ENCODE results near the gene CGB7. TPM values are rescaled to one million over a fixed set of nuclear protein-coding genes. Genes with fewer than 3 reads are reported as not detected.

The CGB7 gene
- total RNA-seq, 6 donors from 2014 or later, result 0.22 to 5.2 (median 0.55) TPM

DNA sequence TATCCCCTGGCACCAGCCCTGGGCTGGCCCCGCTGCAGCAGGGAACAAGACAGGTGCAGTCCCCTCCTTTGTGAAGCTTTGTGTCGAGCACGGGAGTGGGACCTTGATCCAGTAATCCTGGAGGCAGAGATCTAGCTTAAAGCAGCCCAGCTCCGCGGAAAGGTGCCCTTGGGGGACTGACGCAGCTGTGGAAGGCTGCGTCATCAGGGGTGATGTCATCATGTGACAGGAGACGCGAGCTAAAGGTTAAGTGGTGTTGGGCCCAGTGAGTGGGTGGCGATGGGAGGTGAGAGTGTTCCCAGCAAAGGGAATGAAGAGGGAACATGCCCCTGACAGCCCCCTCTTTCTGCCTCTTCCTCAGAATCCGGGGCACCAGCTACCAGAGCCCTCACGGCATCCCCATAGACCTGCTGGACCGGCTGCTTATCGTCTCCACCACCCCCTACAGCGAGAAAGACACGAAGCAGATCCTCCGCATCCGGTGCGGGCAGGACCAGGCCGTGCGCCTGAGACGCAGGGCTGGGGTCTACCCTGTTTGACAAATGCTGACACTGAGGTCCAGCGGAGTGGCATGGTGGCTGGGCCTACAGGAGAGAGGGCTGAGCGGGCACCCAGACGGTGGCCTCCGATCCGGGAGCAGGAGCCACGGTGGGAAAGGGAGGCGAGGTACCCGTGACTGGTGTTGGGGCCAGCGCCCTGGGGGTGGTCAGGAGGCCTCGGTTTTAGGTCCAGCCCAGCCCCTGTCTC is 43.3 kb downstream of the CGB7 start:
- DNase-seq, result peak in 1 of 2 donors; percentile 80
- WGBS, 2 donors, result 94 to 95% methylated on average over 25 to 32 of the region's 32 CpGs

DNA sequence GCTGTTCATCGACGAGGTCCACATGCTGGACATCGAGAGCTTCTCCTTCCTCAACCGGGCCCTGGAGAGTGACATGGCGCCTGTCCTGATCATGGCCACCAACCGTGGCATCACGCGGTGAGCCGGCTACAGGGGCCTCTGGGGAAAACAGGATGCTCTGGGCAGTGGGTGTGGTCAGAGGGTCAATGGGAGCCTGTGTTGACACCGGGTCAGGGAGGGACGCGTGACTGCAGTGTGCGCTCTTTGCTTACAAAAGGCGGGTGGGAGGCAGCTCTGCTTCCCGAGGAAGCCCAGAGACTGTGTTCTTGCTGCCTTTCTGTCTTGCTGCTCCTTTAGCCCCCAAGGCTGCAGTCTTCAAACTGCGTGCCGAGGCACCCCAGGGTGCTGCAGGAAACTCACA is 46.4 kb downstream of the CGB7 start:
- 75 to 85% methylated on average over 4 to 17 of the region's 17 CpGs for WGBS, 2 donors
- ATAC-seq (ENCODE audit: low FRiP score in 2 of 2) (peak in 1 of 2 donors; percentile 20), DNase-seq (peak in 1 of 2 donors; percentile 48)
- no peak overlapping the region for H3K4me3 ChIP-seq
- H3K4me1 ChIP-seq, result no peaks in the 10 kb centered on the region
- peaks cover 15 to 91% (median 51%) of the 10 kb centered on the region in 4 donors for H3K36me3 ChIP-seq
- H3K27ac ChIP-seq, result no peak overlapping the region
- H3K27me3 ChIP-seq, result no peaks in the 10 kb centered on the region
- H3K9me3 ChIP-seq, result no peaks in the 10 kb centered on the region
- TF ChIP-seq, protein P1, sequence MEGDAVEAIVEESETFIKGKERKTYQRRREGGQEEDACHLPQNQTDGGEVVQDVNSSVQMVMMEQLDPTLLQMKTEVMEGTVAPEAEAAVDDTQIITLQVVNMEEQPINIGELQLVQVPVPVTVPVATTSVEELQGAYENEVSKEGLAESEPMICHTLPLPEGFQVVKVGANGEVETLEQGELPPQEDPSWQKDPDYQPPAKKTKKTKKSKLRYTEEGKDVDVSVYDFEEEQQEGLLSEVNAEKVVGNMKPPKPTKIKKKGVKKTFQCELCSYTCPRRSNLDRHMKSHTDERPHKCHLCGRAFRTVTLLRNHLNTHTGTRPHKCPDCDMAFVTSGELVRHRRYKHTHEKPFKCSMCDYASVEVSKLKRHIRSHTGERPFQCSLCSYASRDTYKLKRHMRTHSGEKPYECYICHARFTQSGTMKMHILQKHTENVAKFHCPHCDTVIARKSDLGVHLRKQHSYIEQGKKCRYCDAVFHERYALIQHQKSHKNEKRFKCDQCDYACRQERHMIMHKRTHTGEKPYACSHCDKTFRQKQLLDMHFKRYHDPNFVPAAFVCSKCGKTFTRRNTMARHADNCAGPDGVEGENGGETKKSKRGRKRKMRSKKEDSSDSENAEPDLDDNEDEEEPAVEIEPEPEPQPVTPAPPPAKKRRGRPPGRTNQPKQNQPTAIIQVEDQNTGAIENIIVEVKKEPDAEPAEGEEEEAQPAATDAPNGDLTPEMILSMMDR (IDR thresholded peaks at IDR 0.05), result no peak
- TF ChIP-seq POLR2A (IDR thresholded peaks at IDR 0.05) (no peak), POLR2AphosphoS5 (IDR thresholded peaks at IDR 0.05) (no peak), EP300 (IDR thresholded peaks at IDR 0.05) (no peak)

More for the DNA sequence above, 43.3 kb downstream of the CGB7 start:
- H3K9me3 ChIP-seq, result no peaks in the 10 kb centered on the region
- TF ChIP-seq POLR2A (IDR thresholded peaks at IDR 0.05) (no peak), EP300 (IDR thresholded peaks at IDR 0.05) (no peak), POLR2AphosphoS5 (IDR thresholded peaks at IDR 0.05) (no peak)
- TF ChIP-seq, protein P1 (IDR thresholded peaks at IDR 0.05), result no peak
- H3K4me1 ChIP-seq, result peaks cover 11 to 21% (median 20%) of the 10 kb centered on the region in 4 donors
- no peak overlapping the region for H3K27ac ChIP-seq
- H3K4me3 ChIP-seq, result no peak overlapping the region
- H3K36me3 ChIP-seq, result peaks cover 0 to 65% (median 35%) of the 10 kb centered on the region in 4 donors
- no peak for ATAC-seq (ENCODE audit: low FRiP score in 2 of 2)
- no peaks in the 10 kb centered on the region for H3K27me3 ChIP-seq

DNA sequence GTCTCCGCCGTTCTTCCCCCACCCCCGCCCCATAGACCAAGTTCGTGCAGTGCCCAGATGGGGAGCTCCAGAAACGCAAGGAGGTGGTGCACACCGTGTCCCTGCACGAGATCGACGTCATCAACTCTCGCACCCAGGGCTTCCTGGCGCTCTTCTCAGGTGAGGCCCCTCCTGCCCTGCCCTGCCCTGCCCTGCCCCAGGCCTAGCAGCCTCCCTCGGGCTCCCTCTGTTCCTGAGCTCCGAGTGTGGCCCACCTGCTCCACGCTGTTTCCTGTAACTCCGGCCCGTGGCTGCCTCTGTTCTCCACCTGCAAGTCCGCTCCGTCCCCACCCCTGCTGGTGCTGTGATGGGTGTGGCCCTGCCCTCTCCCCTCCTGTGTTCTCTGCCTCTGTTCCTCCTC is 47.1 kb downstream of the CGB7 start:
- Histone ChIP-seq H3K4me3 (no peak overlapping the region), H3K4me1 (no peaks in the 10 kb centered on the region), H3K27me3 (no peaks in the 10 kb centered on the region), H3K9me3 (no peaks in the 10 kb centered on the region), H3K27ac (no peak overlapping the region), H3K36me3 (peaks cover 16 to 91% (median 55%) of the 10 kb centered on the region in 4 donors)
- TF ChIP-seq POLR2A (IDR thresholded peaks at IDR 0.05), result no peak
- no peak for TF ChIP-seq POLR2AphosphoS5 (IDR thresholded peaks at IDR 0.05)
- DNase-seq, result peak in 1 of 2 donors; percentile 53
- no peak for ATAC-seq (ENCODE audit: low FRiP score in 2 of 2)
- WGBS, 2 donors, result 92 to 93% methylated on average over 14 to 18 of the region's 18 CpGs

DNA sequence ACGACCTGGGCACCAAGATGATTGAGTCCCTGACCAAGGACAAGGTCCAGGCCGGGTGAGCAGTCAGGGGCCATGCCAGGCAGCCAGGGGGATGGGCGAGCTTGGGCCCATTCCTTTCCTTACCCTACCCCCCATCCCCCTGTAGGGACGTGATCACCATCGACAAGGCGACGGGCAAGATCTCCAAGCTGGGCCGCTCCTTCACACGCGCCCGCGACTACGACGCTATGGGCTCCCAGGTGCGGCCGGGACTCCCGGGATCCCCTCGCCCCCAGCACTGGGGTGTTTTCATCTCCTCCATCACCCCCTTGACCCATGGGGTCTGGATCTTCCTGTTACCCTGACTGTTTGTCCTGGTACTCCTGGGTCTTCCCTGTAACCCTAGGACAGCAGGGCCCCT is 47.7 kb downstream of the CGB7 start:
- WGBS, 2 donors, result 95 to 96% methylated on average over 14 to 18 of the region's 18 CpGs
- H3K4me1 ChIP-seq, result no peaks in the 10 kb centered on the region
- TF ChIP-seq POLR2AphosphoS5 (IDR thresholded peaks at IDR 0.05), result no peak
- TF ChIP-seq POLR2A (IDR thresholded peaks at IDR 0.05), result no peak
- TF ChIP-seq, protein P1 (IDR thresholded peaks at IDR 0.05), result no peak
- no peak for TF ChIP-seq EP300 (IDR thresholded peaks at IDR 0.05)
- no peak overlapping the region for H3K4me3 ChIP-seq
- H3K9me3 ChIP-seq, result no peaks in the 10 kb centered on the region
- H3K27me3 ChIP-seq, result no peaks in the 10 kb centered on the region
- H3K27ac ChIP-seq, result no peak overlapping the region
- DNase-seq (peak in 1 of 2 donors; percentile 53), ATAC-seq (ENCODE audit: low FRiP score in 2 of 2) (no peak)
- peaks cover 22 to 91% (median 57%) of the 10 kb centered on the region in 4 donors for H3K36me3 ChIP-seq

DNA sequence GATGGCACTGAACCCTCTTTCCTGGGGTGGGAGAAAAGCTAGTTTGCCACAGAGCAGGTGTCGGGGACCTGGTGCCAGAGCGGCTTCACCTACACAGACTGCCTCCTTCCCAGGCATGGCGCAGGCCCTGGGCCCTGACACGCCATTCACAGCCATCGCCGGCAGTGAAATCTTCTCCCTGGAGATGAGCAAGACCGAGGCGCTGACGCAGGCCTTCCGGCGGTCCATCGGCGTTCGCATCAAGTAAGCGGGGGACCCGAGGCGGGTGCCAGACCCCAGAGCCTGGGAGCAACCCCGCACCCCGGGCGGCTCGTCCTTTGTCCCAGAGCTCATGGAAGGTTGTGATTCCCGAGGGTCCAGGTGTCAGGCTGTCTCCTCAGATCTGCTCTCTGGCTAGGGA is 50.6 kb downstream of the CGB7 start:
- DNase-seq, result peak in 1 of 2 donors; percentile 82
- peaks cover 22 to 96% (median 62%) of the 10 kb centered on the region in 4 donors for H3K36me3 ChIP-seq
- ATAC-seq (ENCODE audit: low FRiP score in 2 of 2), result no peak
- no peaks in the 10 kb centered on the region for H3K27me3 ChIP-seq
- H3K4me1 ChIP-seq, result no peaks in the 10 kb centered on the region
- WGBS, 2 donors, result 89 to 91% methylated on average over 8 to 22 of the region's 22 CpGs
- no peaks in the 10 kb centered on the region for H3K9me3 ChIP-seq
- no peak overlapping the region for H3K4me3 ChIP-seq
- H3K27ac ChIP-seq, result no peak overlapping the region
- TF ChIP-seq POLR2A (IDR thresholded peaks at IDR 0.05) (no peak), POLR2AphosphoS5 (IDR thresholded peaks at IDR 0.05) (no peak), EP300 (IDR thresholded peaks at IDR 0.05) (no peak)
- TF ChIP-seq, protein P1 (IDR thresholded peaks at IDR 0.05), result no peak

Measured in upper lobe of left lung (tissue), 6 donors.